Gastrocnemius medialis (tissue), 4 donors: Measurements from ENCODE around the gene WNT7B. TPM values are rescaled to one million over a fixed set of nuclear protein-coding genes. Genes with fewer than 3 reads are reported as not detected.
"Not testable (repeated sequence)": the region's sequence is repeated elsewhere in the genome, so short reads cannot be mapped to it uniquely, and the experiment has no call there.

Experiments
- ATAC-seq, 2 donors: fragments of 150-250 bp; one replicate each; pipeline ENCODE4 v1.9.1; 2016
- DNase-seq, 2 donors: peaks; one replicate each; pipeline ENCODE4 v3.0.0-alpha.2; 2019
- H3K27ac ChIP-seq, 4 donors: fragments of 200-600 bp; sonication (generic); 1 replicate in 1 of 4; 2 replicates in 3 of 4; pipeline ENCODE4 v1.5.1; 2016 to 2018; ENCODE audit warnings: mild to moderate bottlenecking in 2 of 4, moderate library complexity in 1 of 4
- H3K27me3 ChIP-seq, 3 donors: fragments of 200-600 bp; sonication (generic) in 2 of 3; 1 replicate in 1 of 3; 2 replicates in 2 of 3; pipeline versions ENCODE4 v1.5.1 to v1.6.0; 2016 to 2019; ENCODE audit warnings: mild to moderate bottlenecking in 1 of 3, moderate library complexity in 1 of 3
- H3K36me3 ChIP-seq, 2 donors: fragments of 200-600 bp; sonication (generic) in 1 of 2; one replicate each; pipeline ENCODE4 v1.5.1; 2017 to 2018
- H3K4me1 ChIP-seq, 2 donors: fragments of 200-600 bp; sonication (generic) in 1 of 2; one replicate each; pipeline ENCODE4 v1.5.1; 2016 to 2017; ENCODE audit warnings: mild to moderate bottlenecking in 2 of 2
- H3K4me3 ChIP-seq, 4 donors: fragments of 200-600 bp; sonication (generic) in 3 of 4; 1 replicate in 1 of 4; 2 replicates in 3 of 4; pipeline ENCODE4 v1.5.1; 2016 to 2019; ENCODE audit warnings: mild to moderate bottlenecking in 2 of 4
- H3K9me3 ChIP-seq, 3 donors: fragments of 200-600 bp; sonication (generic) in 2 of 3; 1 replicate in 1 of 3; 2 replicates in 2 of 3; pipeline ENCODE4 v1.5.1; 2016 to 2019
- CTCF ChIP-seq, 5 experiments: fragments of 450-650 bp in 3 of 5; fragments of 200-600 bp in 2 of 5; sonication (generic) in 2 of 5; IDR thresholded peaks in 4 of 5; conservative IDR thresholded peaks in 1 of 5; 1 replicate in 4 of 5; 2 replicates in 1 of 5; pipeline ENCODE4 v1.5.1; 2016 to 2019; ENCODE audit warnings: antibody characterized with exemption in 5 of 5, mild to moderate bottlenecking in 3 of 5, moderate library complexity in 3 of 5
- POLR2A ChIP-seq, 2 donors: fragments of 450-650 bp; IDR thresholded peaks; one replicate each; pipeline ENCODE4 v1.6.1; 2017; ENCODE audit warnings: antibody characterized with exemption in 2 of 2, mild to moderate bottlenecking in 2 of 2, moderate library complexity in 2 of 2
- in situ Hi-C, 4 donors: fragments of 200-750 bp; cut with MboI; loops; one replicate each; pipeline versions ENCODE4 v1.15.0 to v1.8.0; 2017; ENCODE audit warnings: low sequenced_read_pairs in 4 of 4
- intact Hi-C: fragments of 100-400 bp; cut with DNase I; formaldehyde crosslinking; loops from one replicate; pipeline ENCODE4 v1.15.1; 2023; ENCODE audit warnings: low total_unique reads
- total RNA-seq, 4 donors: library from RNA; depleted of rRNA; stranded (reverse); fragments of >200 nt; gene quantifications; one replicate each; pipeline versions ENCODE4 v1.1.0 to v1.2.3, GENCODE V29; 2016

Gene WNT7B
- total RNA-seq, 4 donors from 2014 or later: not detected

- peak; percentile 41 to 74 for DNase-seq
- H3K27me3 ChIP-seq: no peaks in the 10 kb centered on the region
- ATAC-seq: peak; percentile 55 to 61
- TF ChIP-seq POLR2A (IDR thresholded peaks at IDR 0.05) (peak; percentile 8 to 28), CTCF (IDR thresholded peaks at IDR 0.05 in 4 of 5, conservative IDR thresholded peaks at IDR 0.05 in 1 of 5) (no peak)
- peak overlapping the region; percentile 5 to 29 (median 18) for H3K4me3 ChIP-seq
- no peaks in the 10 kb centered on the region for H3K9me3 ChIP-seq
- H3K36me3 ChIP-seq: no peaks in the 10 kb centered on the region
- intact Hi-C loops: no loop called here
- in situ Hi-C loops: loop anchor here in 3 of 4 donors (5.0 to 10.0 kb wide), 2 partner anchors 110 to 308 kb away; no protein-coding TSS in a partner anchor
- peak overlapping the region; percentile 84 to 96 (median 92) for H3K27ac ChIP-seq
- H3K4me1 ChIP-seq: peaks cover 26 to 33% of the 10 kb centered on the region in 2 donors
These were observed 30.3 kb upstream of the WNT7B start for GRCh38 chr22:46007003-46007847.

- Histone ChIP-seq H3K27ac (peak overlapping the region; percentile 84 to 96 (median 92)), H3K4me3 (peak overlapping the region in 3 of 4 donors; percentile 8 to 29 (median 27)), H3K4me1 (peaks cover 30 to 40% of the 10 kb centered on the region in 2 donors), H3K36me3 (no peaks in the 10 kb centered on the region), H3K9me3 (no peaks in the 10 kb centered on the region), H3K27me3 (no peaks in the 10 kb centered on the region)
- TF ChIP-seq CTCF (IDR thresholded peaks at IDR 0.05 in 4 of 5, conservative IDR thresholded peaks at IDR 0.05 in 1 of 5) (peak; percentile 93 to 99 (median 98)), POLR2A (IDR thresholded peaks at IDR 0.05) (no peak)
- DNase-seq: peak; percentile 78 to 91
- ATAC-seq: peak; percentile 77 to 78
- intact Hi-C loops (loop anchor here (1.0 kb wide), 2 partner anchors 11 to 110 kb away; no protein-coding TSS in a partner anchor), in situ Hi-C loops (loop anchor here in 3 of 4 donors (5.0 to 10.0 kb wide), 2 partner anchors 111 to 308 kb away; no protein-coding TSS in a partner anchor)
These were observed 29.5 kb upstream of the WNT7B start for GRCh38 chr22:46006379-46007002.

GRCh38 chr22:46005116-46005705, 28.2 kb upstream of the WNT7B start:
- peaks cover 36 to 41% of the 10 kb centered on the region in 2 donors for H3K4me1 ChIP-seq
- DNase-seq, ATAC-seq, H3K27ac ChIP-seq, H3K27me3 ChIP-seq, H3K36me3 ChIP-seq, H3K4me3 ChIP-seq, H3K9me3 ChIP-seq, intact Hi-C loops: not testable (repeated sequence)
- in situ Hi-C loops: loop anchor here in 3 of 4 donors (5.0 to 10.0 kb wide), 2 partner anchors 112 to 310 kb away; no protein-coding TSS in a partner anchor

GRCh38 chr22:46004105-46004866, 27.3 kb upstream of the WNT7B start:
- H3K27ac ChIP-seq: no peak overlapping the region
- ATAC-seq: no peak
- H3K4me1 ChIP-seq: peaks cover 36 to 43% of the 10 kb centered on the region in 2 donors
- intact Hi-C loops: no loop called here
- in situ Hi-C loops: loop anchor here in 1 of 4 donors (10.0 kb wide), 1 partner anchor 311 kb away; no protein-coding TSS in a partner anchor
- H3K9me3 ChIP-seq: no peaks in the 10 kb centered on the region
- peak in 1 of 2 donors; percentile 12 for DNase-seq
- no peak for TF ChIP-seq POLR2A (IDR thresholded peaks at IDR 0.05)
- no peak for TF ChIP-seq CTCF (IDR thresholded peaks at IDR 0.05 in 4 of 5, conservative IDR thresholded peaks at IDR 0.05 in 1 of 5)
- no peaks in the 10 kb centered on the region for H3K27me3 ChIP-seq
- H3K4me3 ChIP-seq: no peak overlapping the region
- no peaks in the 10 kb centered on the region for H3K36me3 ChIP-seq
